Measurements from ENCODE around the gene GRK1.
"Not testable (repeated sequence)": the region's sequence is repeated elsewhere in the genome, so short reads cannot be mapped to it uniquely, and the experiment has no call there.

The GRK1 gene

GRCh38 chr13:113667771-113668490, 912 bp downstream of the GRK1 start:
- no peak for DNase-seq

DNA sequence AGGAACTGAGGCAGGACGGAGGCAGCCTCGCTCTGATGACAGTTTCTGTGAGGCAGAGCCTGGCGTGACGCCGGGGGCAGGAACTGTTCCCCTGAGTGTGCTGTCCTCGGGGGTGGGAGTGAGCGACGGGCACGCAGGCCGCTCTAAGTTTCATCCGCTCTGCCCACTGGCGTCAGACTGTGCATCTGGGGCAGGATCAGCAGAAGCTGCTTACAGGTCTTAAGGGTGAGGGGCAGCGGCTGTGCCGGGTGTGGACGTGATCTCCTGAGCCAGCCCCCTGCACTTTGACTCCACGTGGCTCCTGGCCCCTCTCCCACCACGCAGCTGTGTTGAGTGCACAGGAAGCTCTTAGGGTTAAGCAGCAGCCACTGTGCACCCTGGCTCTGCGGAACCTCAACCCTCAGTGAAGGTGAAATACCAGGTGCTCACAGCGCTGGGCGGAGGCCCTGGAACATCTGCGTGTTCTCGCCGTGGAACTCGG, 1.5 kb downstream of the GRK1 start:
- no peak for DNase-seq

- DNase-seq, result no peak
Measured at GRCh38 chr13:113669231-113669754, 2.3 kb downstream of the GRK1 start.

GRCh38 chr13:113669755-113670341, 2.8 kb downstream of the GRK1 start:
- no peak for DNase-seq

- no peak for DNase-seq
Measured at GRCh38 chr13:113670541-113670940, 3.5 kb downstream of the GRK1 start.

GRCh38 chr13:113671066-113672001, 4.3 kb downstream of the GRK1 start:
- no peak for DNase-seq

DNA sequence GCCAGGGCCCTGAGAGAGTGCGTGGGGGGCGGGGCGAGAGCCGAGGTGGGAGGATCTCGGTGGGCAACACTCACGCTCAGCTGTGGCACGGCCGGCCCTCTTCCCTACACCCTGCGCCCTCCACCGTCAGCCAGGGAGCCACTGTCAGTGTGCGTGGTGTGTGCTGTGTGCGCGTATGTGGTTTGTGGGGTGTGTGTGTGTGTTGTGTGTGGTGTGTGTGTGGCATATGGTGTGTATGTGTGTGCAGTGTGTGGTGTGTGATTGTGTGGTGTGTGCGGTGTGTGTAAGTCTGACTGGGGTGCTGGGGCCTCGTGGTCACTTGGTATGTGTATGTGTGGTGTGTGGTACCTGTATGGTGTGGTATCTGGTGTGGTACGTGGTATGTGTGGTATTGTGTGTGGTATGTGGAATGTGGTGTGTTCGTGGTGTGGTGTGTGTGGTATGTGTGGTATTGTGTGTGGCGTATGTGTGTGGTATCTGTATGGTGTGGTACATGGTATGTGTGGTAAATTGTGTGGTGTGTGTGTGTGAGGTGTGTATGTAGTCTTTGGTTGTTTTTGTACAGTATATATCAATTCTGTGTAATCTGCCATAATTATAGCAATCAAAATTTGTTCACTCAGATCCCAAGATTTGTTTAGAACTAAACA, 5.1 kb downstream of the GRK1 start:
- DNase-seq, result no peak

DNA sequence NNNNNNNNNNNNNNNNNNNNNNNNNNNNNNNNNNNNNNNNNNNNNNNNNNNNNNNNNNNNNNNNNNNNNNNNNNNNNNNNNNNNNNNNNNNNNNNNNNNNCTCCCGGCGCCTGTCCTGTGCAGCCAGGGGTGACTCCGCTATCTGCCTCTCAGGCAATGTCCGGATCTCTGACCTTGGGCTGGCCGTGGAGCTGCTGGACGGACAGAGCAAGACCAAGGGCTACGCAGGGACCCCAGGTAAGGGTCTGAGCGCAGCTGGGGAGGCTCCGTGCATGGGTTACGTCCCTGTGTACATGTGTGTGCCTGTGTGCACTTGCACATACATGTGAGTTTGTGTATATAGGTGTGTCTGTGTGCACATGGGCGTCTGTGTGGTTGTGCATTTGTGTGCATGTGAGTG, 55.9 kb downstream of the GRK1 start:
- no peak for DNase-seq

DNA sequence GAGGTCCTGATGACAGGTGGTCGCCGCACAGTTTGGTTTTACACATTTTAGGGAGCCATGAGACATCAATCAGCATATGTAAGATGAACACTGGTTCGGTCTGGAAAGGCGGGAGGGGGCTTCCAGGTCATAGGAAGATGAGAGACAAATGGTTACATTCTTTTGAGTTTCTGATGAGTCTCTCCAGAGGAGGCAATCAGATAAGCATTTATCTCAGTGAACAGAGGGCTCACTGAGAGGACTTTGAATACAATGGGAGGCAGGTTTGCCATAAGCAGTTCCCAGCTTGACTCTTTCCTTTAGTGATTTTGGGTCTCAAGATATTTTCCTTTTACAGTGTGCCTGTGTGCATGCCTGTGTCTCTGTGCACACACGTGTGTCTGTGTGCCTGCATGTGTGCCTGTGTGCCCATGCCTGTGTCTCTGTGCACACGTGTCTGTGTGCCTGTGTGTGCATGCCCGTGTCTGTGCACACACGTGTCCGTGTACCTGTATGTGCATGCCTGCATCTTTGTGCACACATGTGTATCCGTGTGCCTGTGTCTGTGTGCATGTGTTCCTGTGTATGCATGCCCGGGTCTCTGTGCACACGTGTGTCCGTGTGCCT, 56.5 kb downstream of the GRK1 start:
- no peak for DNase-seq

GRCh38 chr13:113724016-113724758, 57.2 kb downstream of the GRK1 start:
- no peak for DNase-seq

DNA sequence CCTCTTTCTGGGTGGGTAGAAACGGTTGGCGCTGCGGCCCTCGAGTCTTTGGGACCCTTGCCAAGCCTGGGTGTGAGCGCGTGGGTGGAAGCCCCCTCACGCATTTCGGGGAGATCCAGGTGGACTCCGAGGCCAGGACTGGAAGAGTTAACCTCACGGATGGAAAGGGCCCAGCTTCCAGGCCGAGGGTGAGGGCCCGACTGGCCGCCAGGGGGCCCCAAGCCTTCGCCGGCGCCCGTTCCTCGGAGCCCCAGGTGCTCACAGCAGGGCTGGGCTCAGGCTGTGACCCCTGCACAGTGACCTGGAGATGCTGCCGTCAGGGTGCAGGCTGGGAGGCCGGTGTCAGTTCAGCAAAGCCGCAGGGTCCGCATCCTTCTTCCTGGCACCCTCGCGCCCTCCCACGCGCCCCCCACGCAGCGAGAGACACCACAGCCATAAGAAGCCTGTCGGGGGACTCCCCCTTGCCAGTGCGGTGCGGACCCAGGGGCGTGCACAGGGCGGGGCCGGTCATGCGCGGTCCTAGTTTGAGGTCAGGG, 57.8 kb downstream of the GRK1 start:
- peak; percentile 47 for DNase-seq

- DNase-seq, result not testable (repeated sequence)
Measured at GRCh38 chr13:113725329-113726105, 58.5 kb downstream of the GRK1 start.

GRCh38 chr13:113726106-113726821, 59.2 kb downstream of the GRK1 start:
- not testable (repeated sequence) for DNase-seq

- DNase-seq, result peak; percentile 27
Measured at GRCh38 chr13:113726961-113727411, 60.0 kb downstream of the GRK1 start.

DNA sequence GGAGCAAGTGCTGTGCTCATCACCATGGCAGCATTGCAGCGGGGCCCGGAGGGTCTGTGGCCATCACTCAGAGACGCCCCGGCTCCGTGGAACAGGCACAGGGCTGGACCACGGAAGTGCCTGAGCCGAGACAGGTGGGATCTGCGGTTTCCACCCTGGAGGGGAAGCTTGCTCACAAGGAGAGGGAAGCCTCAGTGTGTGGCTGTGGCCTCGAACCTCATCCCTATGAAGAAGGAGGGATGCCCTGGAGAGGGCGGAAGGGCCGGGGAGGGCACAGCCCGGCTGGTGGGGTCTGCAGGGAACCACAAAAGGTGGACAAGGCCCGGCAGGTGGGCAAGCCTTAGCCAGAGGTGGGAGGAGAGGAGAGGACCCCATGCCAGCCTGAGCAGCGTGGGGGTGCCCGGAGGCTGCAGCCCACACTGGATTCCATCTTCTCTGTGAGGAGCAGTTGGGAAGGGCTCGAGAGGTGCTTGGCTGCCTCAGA, 61.6 kb downstream of the GRK1 start:
- DNase-seq, result no peak

GRCh38 chr13:113729187-113730019, 62.4 kb downstream of the GRK1 start:
- DNase-seq, result peak; percentile 19

DNA sequence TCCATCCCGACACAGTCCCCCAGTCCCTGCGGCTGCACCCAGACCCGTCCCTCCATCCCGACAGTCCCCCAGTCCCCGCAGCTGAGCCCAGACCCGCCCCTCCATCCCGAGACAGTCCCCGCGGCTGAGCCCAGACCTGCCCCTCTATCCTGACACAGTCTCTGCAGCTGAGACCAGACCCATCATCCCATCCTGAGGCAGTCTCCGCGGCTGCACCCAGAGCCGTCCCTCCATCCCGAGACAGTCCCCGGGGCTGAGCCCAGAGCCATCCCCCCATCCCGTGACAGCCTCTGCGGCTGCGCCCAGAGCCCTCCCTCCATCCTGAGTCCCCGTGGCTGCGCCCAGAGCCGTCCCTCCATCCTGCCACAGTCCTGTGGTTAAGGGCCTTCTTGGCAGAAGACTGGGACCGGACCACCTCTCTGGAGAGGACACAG, 63.3 kb downstream of the GRK1 start:
- no peak for DNase-seq

DNA sequence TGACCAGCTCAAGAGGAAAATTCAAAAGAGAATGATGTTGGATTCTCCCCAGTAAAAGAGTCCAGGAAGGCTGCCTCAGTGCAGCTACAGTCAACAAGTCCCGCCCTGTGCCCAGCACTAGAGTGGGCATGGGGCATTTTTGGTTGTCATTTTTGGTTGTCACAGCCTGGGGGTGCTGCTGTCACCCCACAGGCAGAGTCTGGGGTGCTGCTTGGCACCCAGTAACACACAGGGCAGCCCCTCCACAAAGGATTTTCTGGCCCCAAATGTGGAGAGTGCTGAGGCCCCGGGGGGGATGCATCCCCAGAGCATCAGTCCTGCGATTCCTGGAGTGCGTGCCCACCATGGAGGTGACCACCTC, 63.8 kb downstream of the GRK1 start:
- DNase-seq, result no peak

Measured in EL (cell line).